GM23338 (cell line): Measurements from ENCODE around the gene FDXACB1. TPM values are rescaled to one million over a fixed set of nuclear protein-coding genes. Genes with fewer than 3 reads are reported as not detected.

Experiments
- ATAC-seq: fragments of 200-7000 bp; cut with Tn5 transposase; 3 replicates; pipeline ENCODE4 v1.9.1; 2020
- DNase-seq: peaks from one replicate; pipeline ENCODE4 v3.0.0-alpha.2; 2015; ENCODE audit warnings: low spot score
- H2AFZ ChIP-seq: fragments of 200-600 bp; sonication (generic); 2 replicates; pipeline ENCODE4 v1.8.0; 2016; ENCODE audit warnings: antibody characterized with exemption, mild to moderate bottlenecking, moderate library complexity
- H3F3A ChIP-seq: fragments of 200-600 bp; sonication (generic); replicated peaks from 2 replicates; pipeline ENCODE4 v1.8.0; 2017; ENCODE audit warnings: antibody characterized with exemption, mixed run types, low read depth
- H3K27ac ChIP-seq: fragments of 200-600 bp; sonication (generic); 2 replicates; pipeline ENCODE4 v1.6.1; 2016; ENCODE audit warnings: low read depth
- H3K27me3 ChIP-seq: fragments of 200-600 bp; sonication (generic); 2 replicates; pipeline ENCODE4 v1.8.0; 2016; ENCODE audit warnings: mild to moderate bottlenecking, mixed run types, moderate library complexity; ENCODE audit not compliant: insufficient read depth
- H3K36me3 ChIP-seq: fragments of 200-600 bp; sonication (generic); 2 replicates; pipeline ENCODE4 v1.8.0; 2016; ENCODE audit warnings: mild to moderate bottlenecking; ENCODE audit not compliant: insufficient read depth
- H3K4me1 ChIP-seq: fragments of 200-600 bp; sonication (generic); 2 replicates; pipeline ENCODE4 v1.8.0; 2016; ENCODE audit warnings: mild to moderate bottlenecking, moderate library complexity; ENCODE audit not compliant: insufficient read depth
- H3K4me2 ChIP-seq: fragments of 200-600 bp; sonication (generic); 2 replicates; pipeline ENCODE4 v1.7.1; 2017; ENCODE audit warnings: mixed run types
- H3K4me3 ChIP-seq: fragments of 200-600 bp; sonication (generic); 2 replicates; pipeline ENCODE4 v1.6.1; 2016; ENCODE audit warnings: mixed run types
- H3K79me2 ChIP-seq: fragments of 200-600 bp; sonication (generic); replicated peaks from 2 replicates; pipeline ENCODE4 v1.8.0; 2017; ENCODE audit warnings: mild to moderate bottlenecking; ENCODE audit not compliant: insufficient read depth
- H3K9me2 ChIP-seq: fragments of 200-600 bp; sonication (generic); 2 replicates; pipeline ENCODE4 v1.8.0; 2017; ENCODE audit not compliant: insufficient read depth
- H4K20me1 ChIP-seq: fragments of 200-600 bp; sonication (generic); replicated peaks from 2 replicates; pipeline ENCODE4 v1.8.0; 2017; ENCODE audit warnings: mild to moderate bottlenecking; ENCODE audit not compliant: insufficient read depth
- H3K27ac Mint-ChIP-seq: 2 replicates; pipeline ENCODE4 v1.8.0; 2020; ENCODE audit warnings: inconsistent platforms, mild to moderate bottlenecking, moderate library complexity, mixed read lengths
- H3K27me3 Mint-ChIP-seq: 3 replicates; pipeline ENCODE4 v1.8.0; 2022; ENCODE audit warnings: low read depth, mild to moderate bottlenecking, moderate library complexity, mixed read lengths, inconsistent platforms; ENCODE audit not compliant: insufficient read depth, poor library complexity
- H3K36me3 Mint-ChIP-seq: 3 replicates; pipeline ENCODE4 v1.8.0; 2021; ENCODE audit warnings: low read depth, mild to moderate bottlenecking, inconsistent platforms, moderate library complexity, mixed read lengths
- H3K4me1 Mint-ChIP-seq: 3 replicates; pipeline ENCODE4 v1.8.0; 2020; ENCODE audit warnings: mild to moderate bottlenecking, inconsistent platforms, mixed read lengths
- H3K4me3 Mint-ChIP-seq: 3 replicates; pipeline ENCODE4 v1.8.0; 2021; ENCODE audit warnings: moderate library complexity, mild to moderate bottlenecking, inconsistent platforms, mixed read lengths
- H3K9me3 Mint-ChIP-seq: 3 replicates; pipeline ENCODE4 v1.8.0; 2020; ENCODE audit warnings: moderate library complexity, mild to moderate bottlenecking, inconsistent platforms, mixed read lengths
- CREB1 ChIP-seq: fragments of 250-450 bp; sonication (Bioruptor Pico); IDR thresholded peaks from 2 replicates; pipeline ENCODE4 v1.5.0; 2020; ENCODE audit warnings: low read depth, mild to moderate bottlenecking, moderate library complexity
- CTCF ChIP-seq, 2 experiments: fragments of 200-600 bp in 1 of 2; sonication (generic) in 1 of 2; conservative IDR thresholded peaks; 2 replicates each; pipeline versions ENCODE4 v1.5.1 to v1.6.1; 2016 to 2017; ENCODE audit warnings: antibody characterized with exemption in 2 of 2, low read depth in 2 of 2, mild to moderate bottlenecking in 2 of 2, moderate library complexity in 1 of 2
- ETS1 ChIP-seq: IDR thresholded peaks from 2 replicates; pipeline ENCODE4 v1.6.1; 2016; ENCODE audit warnings: antibody characterized with exemption
- EZH2 ChIP-seq: fragments of 200-600 bp; sonication (generic); IDR thresholded peaks from one replicate; pipeline ENCODE4 v1.8.0; 2017; ENCODE audit warnings: antibody characterized with exemption, mild to moderate bottlenecking, low read depth; ENCODE audit not compliant: unreplicated experiment
- EZH2phosphoT487 ChIP-seq: fragments of 200-600 bp; sonication (generic); IDR thresholded peaks from one replicate; pipeline ENCODE4 v1.8.1; 2018; ENCODE audit warnings: antibody characterized with exemption; ENCODE audit not compliant: unreplicated experiment
- JUNB ChIP-seq: IDR thresholded peaks from one replicate; pipeline ENCODE4 v1.6.1; 2016; ENCODE audit warnings: antibody characterized with exemption; ENCODE audit not compliant: unreplicated experiment
- NANOG ChIP-seq: IDR thresholded peaks from 2 replicates; pipeline ENCODE4 v1.6.1; 2016; ENCODE audit warnings: antibody characterized with exemption, borderline replicate concordance
- POLR2AphosphoS5 ChIP-seq: IDR thresholded peaks from 2 replicates; pipeline ENCODE4 v1.6.1; 2016; ENCODE audit warnings: antibody characterized with exemption, low read depth
- REST ChIP-seq: IDR thresholded peaks from one replicate; pipeline ENCODE4 v1.6.1; 2018; ENCODE audit warnings: antibody characterized with exemption; ENCODE audit not compliant: unreplicated experiment
- STAT1 ChIP-seq: IDR thresholded peaks from one replicate; pipeline ENCODE4 v1.6.1; 2016; ENCODE audit warnings: antibody characterized with exemption; ENCODE audit not compliant: unreplicated experiment
- ZNF114 ChIP-seq: fragments of 250-450 bp; sonication (Bioruptor Pico); IDR thresholded peaks from 2 replicates; pipeline ENCODE4 v1.5.0; 2020; ENCODE audit warnings: mild to moderate bottlenecking, moderate library complexity
- ZNF331 ChIP-seq: fragments of 250-450 bp; sonication (Bioruptor Pico); IDR thresholded peaks from 2 replicates; pipeline ENCODE4 v1.5.0; 2020; ENCODE audit warnings: low read depth, mild to moderate bottlenecking, moderate library complexity
- ZNF462 ChIP-seq: fragments of 250-450 bp; sonication (Bioruptor Pico); IDR thresholded peaks from 2 replicates; pipeline ENCODE4 v1.5.0; 2020; ENCODE audit warnings: mild to moderate bottlenecking, moderate library complexity
- polyA plus RNA-seq: library from polyadenylated mRNA; unstranded; fragments of >200 nt; fragmentation: Nextera tagmentation; extraction: Ambion mirVana; gene quantifications from 2 replicates; pipeline ENCODE4 v1.2.1, GENCODE V29; 2016
- total RNA-seq: library from RNA; depleted of rRNA; stranded (reverse); fragments of >200 nt; shearing (Covaris generic); gene quantifications from 2 replicates; pipeline ENCODE4 v1.2.3, GENCODE V29; 2014

The FDXACB1 gene
- total and polyA plus RNA-seq, 2 experiments from 2014 or later, result 1.6 to 2.4 TPM

- H3K4me3 ChIP-seq, result no peak overlapping the region
- peaks cover 15% of the 10 kb centered on the region; the same call in 2 of the 3 replicates for H3K4me1 Mint-ChIP-seq
- H3K4me2 ChIP-seq, result no peak overlapping the region
- no peaks in the 10 kb centered on the region for H4K20me1 ChIP-seq
- H3K27me3 ChIP-seq, result no peaks in the 10 kb centered on the region
- DNase-seq (no peak), ATAC-seq (no peak)
- H3K9me3 Mint-ChIP-seq, result no peaks in the 10 kb centered on the region
- H2AFZ ChIP-seq, result no peak overlapping the region
- H3K27me3 Mint-ChIP-seq, result no peaks in the 10 kb centered on the region
- H3K27ac ChIP-seq, result no peak overlapping the region
- peaks cover 5% of the 10 kb centered on the region; the same call in 1 of the 2 replicates for H3K4me1 ChIP-seq
- peaks cover 4% of the 10 kb centered on the region; the same call in 1 of the 3 replicates for H3K36me3 Mint-ChIP-seq
- H3K36me3 ChIP-seq, result no peaks in the 10 kb centered on the region
- no peak overlapping the region for H3K4me3 Mint-ChIP-seq
- H3K9me2 ChIP-seq, result no peaks in the 10 kb centered on the region
- no peaks in the 10 kb centered on the region for H3F3A ChIP-seq
- TF ChIP-seq ZNF331 (CRISPR knock-in tag) (no peak), CTCF (conservative IDR thresholded peaks at IDR 0.05; ENCODE audit: low read depth in 2 of 2) (no peak), ETS1 (no peak), ZNF462 (CRISPR knock-in tag) (no peak), STAT1 (no peak), JUNB (no peak), CREB1 (CRISPR knock-in tag) (no peak), ZNF114 (CRISPR knock-in tag) (no peak), POLR2AphosphoS5 (no peak), REST (no peak), NANOG (no peak), EZH2 (no peak), EZH2phosphoT487 (no peak)
- H3K27ac Mint-ChIP-seq, result no peak overlapping the region
- H3K79me2 ChIP-seq, result no peaks in the 10 kb centered on the region
Observed at GRCh38 chr11:111837366-111837891, 41.5 kb downstream of the FDXACB1 start.
